ENCODE results near the gene PPP2R2C.

- TF ChIP-seq EZH2 (IDR thresholded peaks at IDR 0.05; ENCODE audit: borderline replicate concordance, low read depth, low read length, poor library complexity, severe bottlenecking): no peak
- TF ChIP-seq, protein P1, sequence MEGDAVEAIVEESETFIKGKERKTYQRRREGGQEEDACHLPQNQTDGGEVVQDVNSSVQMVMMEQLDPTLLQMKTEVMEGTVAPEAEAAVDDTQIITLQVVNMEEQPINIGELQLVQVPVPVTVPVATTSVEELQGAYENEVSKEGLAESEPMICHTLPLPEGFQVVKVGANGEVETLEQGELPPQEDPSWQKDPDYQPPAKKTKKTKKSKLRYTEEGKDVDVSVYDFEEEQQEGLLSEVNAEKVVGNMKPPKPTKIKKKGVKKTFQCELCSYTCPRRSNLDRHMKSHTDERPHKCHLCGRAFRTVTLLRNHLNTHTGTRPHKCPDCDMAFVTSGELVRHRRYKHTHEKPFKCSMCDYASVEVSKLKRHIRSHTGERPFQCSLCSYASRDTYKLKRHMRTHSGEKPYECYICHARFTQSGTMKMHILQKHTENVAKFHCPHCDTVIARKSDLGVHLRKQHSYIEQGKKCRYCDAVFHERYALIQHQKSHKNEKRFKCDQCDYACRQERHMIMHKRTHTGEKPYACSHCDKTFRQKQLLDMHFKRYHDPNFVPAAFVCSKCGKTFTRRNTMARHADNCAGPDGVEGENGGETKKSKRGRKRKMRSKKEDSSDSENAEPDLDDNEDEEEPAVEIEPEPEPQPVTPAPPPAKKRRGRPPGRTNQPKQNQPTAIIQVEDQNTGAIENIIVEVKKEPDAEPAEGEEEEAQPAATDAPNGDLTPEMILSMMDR (conservative IDR thresholded peaks at IDR 0.05; ENCODE audit: low read depth, low read length): no peak
Observed at GRCh38 chr4:6423575-6423974, 48.8 kb downstream of the PPP2R2C start.
